Stimulated activated memory B cell treated with anti-CD40 and anti-IgM and Interleukin-4, amounts not matched to agents 10 μg/mL and 1 μg/mL and 100 μg/mL, for 72 hours (primary cell): ENCODE data around the gene CDH4.

Experiments used
- ATAC-seq: fragments of 150-1000 bp; cut with Tn5 transposase; 2 replicates; pipeline ENCODE4 v1.10.0; 2021
- H3K27ac Mint-ChIP-seq: one replicate; pipeline ENCODE4 v1.8.0; 2022; ENCODE audit warnings: mild to moderate bottlenecking, mixed read lengths
- H3K27me3 Mint-ChIP-seq: one replicate; pipeline ENCODE4 v1.8.0; 2022; ENCODE audit warnings: mixed read lengths
- H3K36me3 Mint-ChIP-seq: one replicate; pipeline ENCODE4 v1.8.0; 2022; ENCODE audit warnings: mixed read lengths
- H3K4me1 Mint-ChIP-seq: one replicate; pipeline ENCODE4 v1.8.0; 2022; ENCODE audit warnings: mixed read lengths
- H3K4me3 Mint-ChIP-seq: one replicate; pipeline ENCODE4 v1.8.0; 2022; ENCODE audit warnings: mild to moderate bottlenecking, moderate library complexity, mixed read lengths
- H3K9me3 Mint-ChIP-seq: one replicate; pipeline ENCODE4 v1.8.0; 2022; ENCODE audit warnings: mixed read lengths

Gene CDH4

DNA sequence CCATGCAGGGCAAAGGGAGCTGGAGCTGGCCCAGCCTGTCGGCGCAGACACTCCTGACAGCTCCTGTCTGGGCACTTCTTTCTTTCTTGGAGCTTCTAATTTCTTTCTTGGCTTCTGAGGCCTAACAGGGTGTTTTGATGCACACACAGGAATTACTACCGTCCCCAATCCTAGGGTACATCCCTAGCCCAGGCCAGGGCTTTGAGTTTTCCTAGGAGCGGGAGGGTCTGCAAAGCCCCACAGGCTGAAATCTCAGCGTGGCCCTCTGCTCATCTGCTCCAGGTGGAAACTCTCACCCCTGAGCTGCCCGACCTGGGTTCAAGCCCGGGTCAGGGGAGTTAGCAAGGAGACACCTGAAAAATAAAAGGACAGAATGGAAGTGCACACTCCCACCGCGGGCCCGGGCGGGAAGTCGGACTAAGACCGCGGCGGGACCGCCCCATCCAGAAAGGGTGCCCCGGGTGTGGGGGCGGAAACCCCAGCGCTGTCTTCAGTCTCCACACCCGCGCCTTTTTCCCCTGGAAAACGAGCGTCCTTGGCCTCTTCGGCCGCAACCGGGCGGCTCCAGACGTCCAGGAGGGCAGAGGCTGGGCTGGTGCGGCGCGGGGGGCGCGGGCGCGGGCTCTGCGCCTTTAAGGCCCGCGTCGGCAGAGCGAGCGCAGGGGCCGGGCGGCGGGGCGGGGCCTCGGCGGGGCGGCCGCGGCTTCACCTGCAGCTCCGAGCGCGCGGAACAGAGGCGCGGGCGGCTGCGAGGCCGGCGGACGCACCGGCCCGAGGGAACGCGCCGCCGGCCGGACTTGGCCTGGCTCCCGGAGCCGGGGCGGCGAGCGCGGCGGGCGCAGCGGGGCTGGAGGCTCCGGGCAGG, at the start of gene CDH4:
Gene CDH4 (plus strand): TSS at position 733 of the 865 bp plus-strand sequence.
- Mint-ChIP-seq H3K27me3 (peaks cover 45% of the 10 kb centered on the region), H3K4me3 (peak within 1 kb of the TSS; percentile 31)

DNA sequence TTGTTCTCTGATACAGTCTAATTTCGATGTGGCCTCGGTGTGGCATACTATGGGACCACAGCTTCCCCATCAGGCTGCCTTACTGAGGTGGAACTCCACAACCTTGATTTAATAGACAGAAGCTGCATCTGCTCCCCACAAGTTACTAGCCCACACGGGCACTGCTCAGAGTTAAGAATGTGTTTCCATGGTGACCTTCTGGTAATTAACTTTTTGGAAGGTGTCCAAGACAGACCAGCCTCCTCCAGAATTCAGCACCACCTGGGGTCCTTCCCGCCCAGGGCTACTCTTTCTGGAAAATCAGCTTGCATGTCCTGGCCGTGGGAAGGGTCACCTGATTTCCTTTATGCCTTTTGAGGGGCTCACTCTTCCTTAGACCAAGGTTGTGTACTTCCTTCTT, 48.7 kb upstream of the CDH4 start:
- ATAC-seq: no peak
- no peak overlapping the region for H3K4me3 Mint-ChIP-seq

More for the DNA sequence above, at the start of gene CDH4:
- H3K36me3 Mint-ChIP-seq: no peaks in the 10 kb centered on the region
- no peak for ATAC-seq
- H3K27ac Mint-ChIP-seq: no peak within 1 kb of the TSS
- H3K4me1 Mint-ChIP-seq: no peaks in the 10 kb centered on the region
- H3K9me3 Mint-ChIP-seq: no peaks in the 10 kb centered on the region

DNA sequence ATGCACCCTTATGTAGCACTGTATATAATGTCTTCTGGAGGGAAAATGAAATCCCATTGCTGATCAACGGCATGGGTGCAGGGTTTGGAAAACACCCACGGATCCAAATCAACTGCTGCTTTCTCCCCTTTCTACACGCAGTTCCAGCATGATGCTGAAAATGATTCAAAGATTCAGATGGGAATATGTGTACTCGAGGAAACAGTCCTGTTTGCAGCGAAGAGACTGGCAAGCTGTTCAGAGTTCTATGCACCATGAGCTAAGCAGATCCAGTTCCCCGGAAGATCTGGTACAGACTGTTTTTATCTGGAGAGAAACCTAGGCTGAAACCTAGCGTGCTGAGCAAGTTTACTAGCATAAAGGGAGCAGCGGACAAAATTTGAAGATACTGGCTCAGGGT, 47.9 kb upstream of the CDH4 start:
- ATAC-seq: no peak
- Mint-ChIP-seq H3K4me1 (no peaks in the 10 kb centered on the region), H3K27me3 (no peaks in the 10 kb centered on the region), H3K27ac (no peak overlapping the region), H3K4me3 (no peak overlapping the region), H3K36me3 (no peaks in the 10 kb centered on the region), H3K9me3 (peaks cover 12% of the 10 kb centered on the region)

More for the DNA sequence above, 48.7 kb upstream of the CDH4 start:
- H3K27ac Mint-ChIP-seq: no peak overlapping the region
- peaks cover 16% of the 10 kb centered on the region for H3K9me3 Mint-ChIP-seq
- H3K36me3 Mint-ChIP-seq: no peaks in the 10 kb centered on the region
- H3K27me3 Mint-ChIP-seq: no peaks in the 10 kb centered on the region
- H3K4me1 Mint-ChIP-seq: no peaks in the 10 kb centered on the region

DNA sequence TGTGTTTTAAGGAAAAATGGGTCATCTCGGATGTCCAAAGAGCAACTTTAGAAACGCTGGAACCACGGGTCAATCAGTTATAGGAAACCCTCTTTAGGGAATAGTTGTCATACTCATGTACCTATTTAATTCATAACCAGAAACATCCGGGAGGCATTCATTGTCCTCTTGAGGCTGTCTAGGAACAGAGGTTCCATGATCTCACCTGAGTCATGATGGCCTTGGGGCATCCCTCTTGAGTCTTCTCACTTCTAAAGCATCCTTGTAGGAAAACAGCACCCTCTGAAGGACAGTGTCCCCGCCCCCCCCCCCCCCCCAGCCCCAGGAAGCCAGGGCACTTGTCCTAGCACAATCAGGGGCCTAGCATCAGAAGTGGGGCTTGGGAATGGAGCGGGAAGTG, 46.3 kb upstream of the CDH4 start:
- no peak overlapping the region for H3K27ac Mint-ChIP-seq
- H3K4me3 Mint-ChIP-seq: no peak overlapping the region
- no peaks in the 10 kb centered on the region for H3K27me3 Mint-ChIP-seq
- no peaks in the 10 kb centered on the region for H3K4me1 Mint-ChIP-seq
- peaks cover 8% of the 10 kb centered on the region for H3K9me3 Mint-ChIP-seq
- H3K36me3 Mint-ChIP-seq: no peaks in the 10 kb centered on the region
- ATAC-seq: no peak

DNA sequence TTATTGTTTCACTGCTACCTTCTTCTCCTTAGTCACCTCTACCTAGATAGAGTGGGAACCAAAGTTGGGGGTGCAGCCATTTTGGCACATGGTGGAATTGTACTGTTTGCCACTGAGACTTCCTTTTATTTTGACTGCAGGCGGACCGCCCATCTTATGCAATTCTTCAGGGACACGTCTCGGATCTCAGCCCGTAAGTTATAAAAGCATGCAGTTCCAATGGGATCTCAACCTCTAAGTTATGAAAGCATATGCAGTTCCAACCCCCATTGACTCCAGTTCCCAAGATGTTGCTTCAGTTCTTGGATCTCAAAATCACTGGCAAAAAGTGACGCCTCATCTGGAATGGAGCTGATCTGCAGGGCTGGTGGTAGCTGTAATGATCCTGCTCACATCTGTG, 41.2 kb upstream of the CDH4 start:
- H3K4me1 Mint-ChIP-seq: no peaks in the 10 kb centered on the region
- H3K4me3 Mint-ChIP-seq: no peak overlapping the region
- H3K27ac Mint-ChIP-seq: no peak overlapping the region
- H3K36me3 Mint-ChIP-seq: no peaks in the 10 kb centered on the region
- no peak for ATAC-seq
- H3K27me3 Mint-ChIP-seq: no peaks in the 10 kb centered on the region
- no peaks in the 10 kb centered on the region for H3K9me3 Mint-ChIP-seq

DNA sequence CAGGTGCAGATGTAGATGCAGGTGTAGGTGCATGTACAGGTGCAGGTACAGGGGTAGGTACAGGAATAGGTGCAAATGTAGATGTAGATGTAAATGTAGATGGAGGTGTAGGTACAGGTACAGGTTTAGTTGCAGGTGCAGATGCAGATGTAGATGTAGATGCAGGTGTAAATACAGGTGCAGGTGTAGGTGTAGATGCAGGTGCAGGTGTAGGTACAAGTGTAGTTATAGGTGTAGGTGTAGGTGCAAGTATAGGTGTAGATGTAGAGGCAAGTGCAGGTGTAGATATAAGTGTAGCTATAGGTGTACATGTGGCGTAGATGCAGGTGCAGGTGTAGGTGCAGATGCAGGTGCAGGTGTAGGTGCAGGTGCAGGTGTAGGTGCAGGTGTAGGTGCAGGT, 34.2 kb upstream of the CDH4 start:
- Mint-ChIP-seq H3K4me3 (no peak overlapping the region), H3K27ac (no peak overlapping the region), H3K27me3 (no peaks in the 10 kb centered on the region), H3K36me3 (no peaks in the 10 kb centered on the region), H3K9me3 (peaks cover 18% of the 10 kb centered on the region), H3K4me1 (no peaks in the 10 kb centered on the region)
- ATAC-seq: no peak

DNA sequence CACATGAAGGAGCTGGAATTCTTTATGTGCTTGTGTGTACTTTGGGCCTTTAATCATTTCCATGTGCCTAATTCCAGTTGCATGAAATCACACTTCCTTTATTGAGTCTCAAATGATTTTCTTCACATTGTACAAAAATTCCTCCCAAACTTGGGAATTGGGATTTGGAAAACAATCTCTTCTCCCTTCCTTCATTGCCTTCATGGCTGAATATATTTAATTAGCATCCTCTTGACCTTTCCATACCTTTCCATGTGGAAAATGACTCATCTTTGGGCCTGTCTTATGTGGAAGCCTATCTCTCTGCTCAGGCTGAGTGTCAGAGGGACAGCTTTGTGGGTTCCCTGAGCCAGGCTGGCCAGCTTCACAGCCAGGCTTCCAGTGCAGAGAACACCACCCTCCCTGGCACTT, 33.0 kb upstream of the CDH4 start:
- ATAC-seq: no peak
- peaks cover 18% of the 10 kb centered on the region for H3K9me3 Mint-ChIP-seq
- H3K4me3 Mint-ChIP-seq: no peak overlapping the region
- no peaks in the 10 kb centered on the region for H3K36me3 Mint-ChIP-seq
- no peaks in the 10 kb centered on the region for H3K27me3 Mint-ChIP-seq
- no peak overlapping the region for H3K27ac Mint-ChIP-seq
- no peaks in the 10 kb centered on the region for H3K4me1 Mint-ChIP-seq

DNA sequence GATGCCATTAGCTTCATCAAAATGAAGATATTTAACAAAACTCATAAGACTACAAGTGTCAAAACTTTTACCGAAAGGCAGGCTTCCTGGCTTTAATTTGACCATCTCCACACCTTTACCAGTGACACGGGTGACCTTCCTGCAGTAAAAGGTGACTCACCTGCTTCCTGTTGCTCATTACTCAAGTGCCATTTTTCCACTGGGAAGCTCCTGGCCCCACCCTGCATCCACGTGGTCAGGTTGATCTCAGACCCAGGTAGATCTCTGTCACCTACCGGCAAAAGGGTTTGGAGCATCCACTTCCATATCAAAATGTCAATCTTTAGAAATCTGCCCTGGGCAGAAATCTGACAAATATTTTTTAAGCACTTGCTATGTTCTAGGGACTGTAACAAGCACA, 31.9 kb upstream of the CDH4 start:
- no peaks in the 10 kb centered on the region for H3K36me3 Mint-ChIP-seq
- no peaks in the 10 kb centered on the region for H3K4me1 Mint-ChIP-seq
- H3K27me3 Mint-ChIP-seq: no peaks in the 10 kb centered on the region
- no peak overlapping the region for H3K4me3 Mint-ChIP-seq
- peaks cover 18% of the 10 kb centered on the region for H3K9me3 Mint-ChIP-seq
- no peak for ATAC-seq
- H3K27ac Mint-ChIP-seq: no peak overlapping the region

DNA sequence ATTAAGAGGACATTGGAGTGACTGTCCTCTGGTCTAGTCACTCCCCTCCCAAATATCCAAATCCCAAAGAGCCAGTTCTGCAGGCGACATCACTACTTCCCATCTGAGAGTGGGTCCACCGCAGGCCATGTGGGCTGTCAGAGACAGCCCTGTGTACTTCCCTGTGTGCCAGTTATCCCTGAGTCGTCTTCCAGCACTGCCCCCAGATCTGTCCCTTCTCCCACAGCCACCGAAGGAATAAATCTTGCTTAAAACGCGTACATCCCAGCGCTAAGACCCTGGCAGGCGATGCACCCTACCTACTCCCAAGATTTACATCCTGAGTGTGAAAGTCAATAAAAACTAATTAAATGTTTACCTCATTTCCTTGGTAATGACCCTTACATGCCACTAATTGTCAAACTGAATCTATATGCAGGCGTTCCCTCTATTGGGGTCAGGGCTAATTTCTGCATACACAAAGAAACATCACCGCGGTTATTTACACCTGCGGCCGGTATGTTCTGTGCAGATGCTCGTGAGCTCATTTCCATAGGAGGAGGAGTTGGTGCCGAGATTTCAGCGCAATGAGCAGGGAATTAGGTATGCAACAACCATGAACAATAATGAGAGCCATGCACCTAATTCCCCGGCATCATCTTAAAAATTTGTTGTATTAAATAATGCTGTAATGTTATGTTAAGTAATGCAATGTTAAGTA, 31.3 kb upstream of the CDH4 start:
- H3K27ac Mint-ChIP-seq: no peak overlapping the region
- H3K4me3 Mint-ChIP-seq: no peak overlapping the region
- ATAC-seq: no peak
- H3K27me3 Mint-ChIP-seq: no peaks in the 10 kb centered on the region
- no peaks in the 10 kb centered on the region for H3K4me1 Mint-ChIP-seq
- H3K9me3 Mint-ChIP-seq: peaks cover 18% of the 10 kb centered on the region
- H3K36me3 Mint-ChIP-seq: no peaks in the 10 kb centered on the region

DNA sequence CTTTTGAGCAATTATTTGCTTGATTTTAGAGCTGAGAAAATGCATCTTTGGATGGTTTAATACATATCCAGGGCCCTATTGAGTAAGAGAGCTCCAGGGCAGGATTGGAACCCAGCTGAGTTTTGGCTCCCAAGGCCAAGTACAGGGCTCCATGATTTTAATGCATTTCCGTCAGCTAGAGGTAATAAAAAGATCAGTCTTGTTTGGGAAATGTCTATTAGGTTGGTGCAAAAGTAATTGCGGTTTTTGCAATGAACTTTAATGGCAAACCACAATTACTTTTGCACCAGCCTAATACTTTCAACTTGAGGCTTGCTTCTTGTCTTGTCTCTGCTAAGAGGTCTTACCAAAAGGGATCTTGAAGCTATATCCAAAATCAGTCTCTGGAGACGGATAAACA, 29.4 kb upstream of the CDH4 start:
- Mint-ChIP-seq H3K36me3 (no peaks in the 10 kb centered on the region), H3K4me1 (no peaks in the 10 kb centered on the region), H3K9me3 (peaks cover 9% of the 10 kb centered on the region), H3K27ac (no peak overlapping the region), H3K27me3 (no peaks in the 10 kb centered on the region), H3K4me3 (no peak overlapping the region)
- no peak for ATAC-seq

DNA sequence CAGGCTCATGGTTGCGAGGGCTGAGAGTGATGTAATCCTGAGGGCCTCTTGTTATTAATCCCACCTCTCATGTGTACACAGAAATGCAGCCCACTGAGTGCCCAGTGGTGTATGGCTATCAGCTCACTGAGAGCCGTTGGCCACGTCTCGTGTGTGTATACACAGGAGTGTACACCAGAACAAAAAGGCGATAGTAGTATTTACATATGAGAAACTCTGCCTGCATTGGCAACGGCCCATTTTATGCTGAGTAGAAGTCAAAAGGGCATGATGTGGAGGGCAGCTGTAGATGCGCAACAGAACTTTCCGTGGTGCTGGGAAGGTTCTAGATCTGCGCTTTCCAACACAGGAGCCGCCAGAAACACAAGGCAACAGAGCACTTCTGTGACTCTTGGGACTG, 28.9 kb upstream of the CDH4 start:
- H3K9me3 Mint-ChIP-seq: peaks cover 5% of the 10 kb centered on the region
- H3K27me3 Mint-ChIP-seq: no peaks in the 10 kb centered on the region
- H3K27ac Mint-ChIP-seq: no peak overlapping the region
- ATAC-seq: no peak
- H3K4me3 Mint-ChIP-seq: no peak overlapping the region
- H3K36me3 Mint-ChIP-seq: no peaks in the 10 kb centered on the region
- no peaks in the 10 kb centered on the region for H3K4me1 Mint-ChIP-seq

DNA sequence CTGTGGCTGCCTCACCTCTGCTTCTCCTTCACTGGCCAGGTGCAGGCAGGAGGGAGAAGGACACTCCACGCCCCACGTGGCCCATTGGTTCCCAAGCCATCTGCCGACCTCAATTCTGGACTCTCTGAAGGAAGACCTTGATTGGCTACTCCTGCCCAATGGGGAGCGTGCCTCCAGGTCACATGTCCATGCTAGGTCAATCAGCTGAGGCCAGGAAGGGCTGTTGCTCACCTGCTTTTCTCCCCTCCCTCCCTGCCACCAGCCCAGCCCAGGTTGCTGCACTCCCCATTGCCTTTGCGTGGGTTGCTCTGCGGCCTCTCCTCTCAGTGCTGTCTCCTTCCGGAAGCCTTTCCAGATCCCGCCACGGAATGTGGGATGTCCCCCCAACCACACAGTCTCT, 21.9 kb upstream of the CDH4 start:
- no peak for ATAC-seq
- no peaks in the 10 kb centered on the region for H3K27me3 Mint-ChIP-seq
- peaks cover 6% of the 10 kb centered on the region for H3K4me1 Mint-ChIP-seq
- no peak overlapping the region for H3K4me3 Mint-ChIP-seq
- no peak overlapping the region for H3K27ac Mint-ChIP-seq
- no peaks in the 10 kb centered on the region for H3K36me3 Mint-ChIP-seq
- peaks cover 3% of the 10 kb centered on the region for H3K9me3 Mint-ChIP-seq

DNA sequence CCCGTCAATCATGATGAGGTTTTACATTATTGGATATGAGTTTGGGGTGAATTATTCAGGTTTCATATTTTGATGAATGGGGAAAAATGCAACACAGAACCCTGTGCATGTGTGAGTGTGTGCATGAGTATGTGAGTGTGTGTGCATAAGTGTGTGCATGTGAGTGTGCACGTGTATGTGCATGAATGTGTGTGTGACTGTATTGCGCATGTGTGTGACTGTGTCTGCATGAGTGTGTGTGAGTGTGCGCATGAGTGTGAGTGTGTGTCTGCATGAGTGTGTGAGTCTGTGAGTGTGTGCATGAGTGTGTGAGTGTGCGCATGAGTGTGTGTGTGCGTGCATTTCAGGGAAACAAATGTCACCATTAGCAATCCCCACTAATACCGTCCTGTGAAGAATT, 18.5 kb upstream of the CDH4 start:
- no peaks in the 10 kb centered on the region for H3K27me3 Mint-ChIP-seq
- H3K36me3 Mint-ChIP-seq: no peaks in the 10 kb centered on the region
- peaks cover 6% of the 10 kb centered on the region for H3K4me1 Mint-ChIP-seq
- H3K9me3 Mint-ChIP-seq: peaks cover 3% of the 10 kb centered on the region
- no peak for ATAC-seq
- H3K27ac Mint-ChIP-seq: no peak overlapping the region
- no peak overlapping the region for H3K4me3 Mint-ChIP-seq

DNA sequence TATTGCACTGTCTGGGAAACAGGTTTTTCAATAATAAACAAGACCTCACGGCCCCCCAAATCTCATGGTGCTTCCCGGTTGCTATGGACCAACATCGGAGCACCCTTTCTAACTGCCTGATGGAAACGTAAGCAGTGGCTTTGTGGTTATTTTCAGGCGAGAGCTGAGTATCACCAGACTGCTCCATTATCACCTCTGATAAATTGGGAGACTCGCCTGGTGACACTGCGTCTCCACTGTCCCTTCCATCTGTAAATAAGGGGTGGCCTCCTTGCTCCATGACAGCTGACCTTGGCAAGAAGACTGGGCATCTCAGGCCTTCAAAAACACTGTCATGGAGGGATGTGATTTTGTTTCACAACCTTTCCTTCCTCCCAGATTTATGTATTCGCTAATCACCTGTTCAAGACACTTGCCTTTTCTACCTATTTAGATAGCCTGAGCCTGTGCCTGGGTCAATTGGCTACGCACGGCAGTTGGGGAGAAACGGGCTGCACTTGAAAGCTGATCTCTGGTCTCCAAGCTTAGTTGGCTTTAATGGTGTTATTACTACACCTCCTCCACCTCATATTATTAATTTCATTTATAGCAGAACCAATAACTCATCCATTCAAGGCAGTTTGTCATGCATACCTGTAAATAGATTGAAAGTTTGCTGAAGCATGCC, 17.7 kb upstream of the CDH4 start:
- ATAC-seq: no peak
- H3K27ac Mint-ChIP-seq: no peak overlapping the region
- no peaks in the 10 kb centered on the region for H3K27me3 Mint-ChIP-seq
- peaks cover 8% of the 10 kb centered on the region for H3K9me3 Mint-ChIP-seq
- no peaks in the 10 kb centered on the region for H3K36me3 Mint-ChIP-seq
- H3K4me1 Mint-ChIP-seq: no peaks in the 10 kb centered on the region
- no peak overlapping the region for H3K4me3 Mint-ChIP-seq

DNA sequence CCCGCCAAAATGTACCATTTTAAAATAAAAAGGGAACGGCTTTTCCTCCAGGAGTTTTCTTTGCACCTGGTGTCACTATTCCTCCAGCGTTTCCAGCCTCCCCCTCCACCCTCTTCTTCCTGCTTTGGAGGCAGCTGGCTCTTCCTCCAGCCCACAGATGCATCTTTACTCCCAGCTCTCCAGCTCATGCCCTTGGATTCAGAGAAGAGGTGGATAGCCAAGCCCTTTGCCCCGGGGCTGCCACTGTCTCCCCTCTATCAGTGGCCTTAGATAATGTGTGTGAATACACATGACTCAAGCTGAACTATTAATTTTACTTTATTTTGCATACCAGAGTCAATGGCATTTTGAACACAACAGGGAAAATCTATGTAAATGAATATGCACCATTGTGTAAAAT, 15.3 kb upstream of the CDH4 start:
- no peaks in the 10 kb centered on the region for H3K36me3 Mint-ChIP-seq
- no peak overlapping the region for H3K4me3 Mint-ChIP-seq
- ATAC-seq: no peak
- no peak overlapping the region for H3K27ac Mint-ChIP-seq
- peaks cover 15% of the 10 kb centered on the region for H3K9me3 Mint-ChIP-seq
- no peaks in the 10 kb centered on the region for H3K27me3 Mint-ChIP-seq
- no peaks in the 10 kb centered on the region for H3K4me1 Mint-ChIP-seq
